ENCODE results near the gene SLCO1B3. TPM values are rescaled to one million over a fixed set of nuclear protein-coding genes. Genes with fewer than 3 reads are reported as not detected.

The SLCO1B3 gene
- total and polyA plus RNA-seq, 2 of the 4 experiments (the other 2 are of a cell fraction) = not detected

DNA sequence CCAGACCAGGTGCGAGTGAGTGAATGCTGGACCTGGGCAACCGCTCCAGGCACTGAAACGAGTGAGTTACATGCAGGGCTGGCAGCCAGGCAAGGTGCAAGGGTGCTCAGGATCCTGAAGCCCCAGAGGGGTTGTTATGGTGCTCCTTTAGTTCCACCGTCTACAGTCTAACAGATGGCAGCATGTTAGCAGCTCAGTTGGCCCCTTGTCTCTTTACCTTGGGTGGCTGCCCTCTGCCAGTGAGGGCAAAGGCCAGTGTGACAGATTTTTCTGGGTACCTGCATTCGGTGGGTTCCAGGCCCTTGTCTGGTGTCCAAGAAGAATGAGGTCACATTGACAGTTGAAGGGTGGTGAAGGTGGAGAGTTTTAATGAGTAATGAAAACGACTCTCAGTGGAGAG, 106.8 kb downstream of the SLCO1B3 start:
- Histone ChIP-seq H4K20me1 (ENCODE audit: insufficient read depth, low read length) (no peaks in the 10 kb centered on the region), H3K4me3 (ENCODE audit: insufficient read depth, low read depth, low read length) (no peak overlapping the region), H4K8ac (ENCODE audit: low read depth in 2 of 2, low read length in 2 of 2) (no peak overlapping the region), H3K14ac (replicated peaks; ENCODE audit: low read depth, low read length) (no peak overlapping the region), H2BK5ac (ENCODE audit: low read depth, low read length, poor library complexity, severe bottlenecking) (no peak overlapping the region), H3K18ac (ENCODE audit: low read depth, low read length) (no peak overlapping the region), H2AFZ (replicated peaks; ENCODE audit: low read length, poor library complexity) (no peak overlapping the region), H3K36me3 (ENCODE audit: control insufficient read depth, insufficient read depth, low read length) (no peaks in the 10 kb centered on the region), H2BK15ac (ENCODE audit: low read depth, low read length) (no peak overlapping the region), H3K4me1 (ENCODE audit: control insufficient read depth, insufficient read depth, low read length) (no peaks in the 10 kb centered on the region), H3K27me3 (ENCODE audit: control insufficient read depth, insufficient read depth, low read length) (no peaks in the 10 kb centered on the region), H3K27ac (ENCODE audit: insufficient read depth, low read length) (no peak overlapping the region), H2BK120ac (ENCODE audit: low read depth, low read length) (no peak overlapping the region), H2AK5ac (ENCODE audit: low read depth, low read length) (no peak overlapping the region), H2AK9ac (replicated peaks; ENCODE audit: low read depth, low read length, poor library complexity) (no peak overlapping the region), H3K79me1 (ENCODE audit: low read depth in 1 of 2, low read length in 2 of 2) (no peaks in the 10 kb centered on the region), H3K4me2 (ENCODE audit: low read depth, low read length) (no peak overlapping the region), H3K9me3 (ENCODE audit: control insufficient read depth, insufficient read depth, low read length) (peaks cover 10% of the 10 kb centered on the region), H3K56ac (ENCODE audit: extremely low read depth, insufficient read depth, low read length) (no peak overlapping the region), H3K4ac (ENCODE audit: low read depth, low read length) (no peak overlapping the region), H3K23ac (ENCODE audit: low read depth, low read length) (no peak overlapping the region), H4K5ac (ENCODE audit: low read depth, low read length) (no peak overlapping the region), H2BK20ac (ENCODE audit: low read depth, low read length) (no peak overlapping the region), H4K91ac (ENCODE audit: insufficient read depth, low read depth, low read length) (no peak overlapping the region), H3K9me1 (ENCODE audit: insufficient read depth, low read length) (no peaks in the 10 kb centered on the region), H3K9ac (ENCODE audit: low read depth, low read length) (no peak overlapping the region)
- WGBS, 2 experiments (ENCODE audit: extremely low coverage in 2 of 2, insufficient read length in 1 of 2) = 0% methylated on average over 2 of the region's 6 CpGs; no CpG with 5 or more reads in 1 of the 2 experiments
- no peak for TF ChIP-seq RCOR1 (IDR thresholded peaks at IDR 0.05; ENCODE audit: insufficient replicate concordance, low read length)
- TF ChIP-seq CTCF (conservative IDR thresholded peaks at IDR 0.05; ENCODE audit: low read depth, low read length) = no peak
- TF ChIP-seq SMC3 (IDR thresholded peaks at IDR 0.05; ENCODE audit: low read depth, low read length) = no peak
- TF ChIP-seq NFE2L2 (IDR thresholded peaks at IDR 0.05; ENCODE audit: low read depth, low read length) = no peak
- TF ChIP-seq, protein P1, sequence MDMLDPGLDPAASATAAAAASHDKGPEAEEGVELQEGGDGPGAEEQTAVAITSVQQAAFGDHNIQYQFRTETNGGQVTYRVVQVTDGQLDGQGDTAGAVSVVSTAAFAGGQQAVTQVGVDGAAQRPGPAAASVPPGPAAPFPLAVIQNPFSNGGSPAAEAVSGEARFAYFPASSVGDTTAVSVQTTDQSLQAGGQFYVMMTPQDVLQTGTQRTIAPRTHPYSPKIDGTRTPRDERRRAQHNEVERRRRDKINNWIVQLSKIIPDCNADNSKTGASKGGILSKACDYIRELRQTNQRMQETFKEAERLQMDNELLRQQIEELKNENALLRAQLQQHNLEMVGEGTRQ (IDR thresholded peaks at IDR 0.05; ENCODE audit: low read depth, low read length) = no peak
- TF ChIP-seq CHD1 (IDR thresholded peaks at IDR 0.05; ENCODE audit: low read depth, low read length) = no peak
- no peak for TF ChIP-seq ELK1 (IDR thresholded peaks at IDR 0.05; ENCODE audit: borderline replicate concordance, low read depth, low read length)
- TF ChIP-seq FOS (IDR thresholded peaks at IDR 0.05; ENCODE audit: low read depth, low read length) = no peak
- no peak for TF ChIP-seq BHLHE40 (IDR thresholded peaks at IDR 0.05; ENCODE audit: low read depth, low read length)
- TF ChIP-seq MAFK (IDR thresholded peaks at IDR 0.05; ENCODE audit: low read depth, low read length) = no peak
- no peak for TF ChIP-seq MXI1 (IDR thresholded peaks at IDR 0.05; ENCODE audit: borderline replicate concordance, low read depth, low read length)
- ATAC-seq (ENCODE audit: low read depth) (no peak), DNase-seq (no peak)
- intact Hi-C loops (cut with micrococcal nuclease) = no loop called here
- dilution Hi-C loops (cut with HindIII; ENCODE audit: low sequenced_read_pairs, unreplicated experiment) = no loop called here
- in situ Hi-C loops (cut with MboI; ENCODE audit: low sequenced_read_pairs) = no loop called here
- no TSS peak for BruUV-seq (replicated peaks)
- ChIA-PET POLR2A (ENCODE audit: unreplicated experiment) (no interaction called here), CTCF (no interaction called here)
